Measurements from ENCODE around the gene HPF1.

DNA sequence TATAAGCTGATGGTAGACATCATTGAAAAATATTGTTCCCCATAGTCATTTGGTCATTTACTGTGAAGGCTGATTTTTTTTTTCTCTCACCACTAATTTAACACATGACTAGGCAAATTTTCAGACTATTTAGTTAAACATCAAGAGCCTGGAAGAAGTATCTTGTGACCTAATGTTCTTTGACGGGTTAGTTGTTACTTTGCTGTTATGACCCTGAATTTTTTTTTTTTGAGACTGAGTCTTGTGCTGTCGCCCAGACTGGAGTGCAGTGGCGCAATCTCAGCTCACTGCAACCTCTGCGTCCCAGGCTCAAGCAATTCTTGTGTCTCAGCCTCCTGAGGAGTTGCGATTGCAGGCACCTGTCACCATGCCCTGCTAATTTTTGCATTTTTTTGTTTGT lies 67.0 kb downstream of the HPF1 start:
- TF ChIP-seq, protein P1, sequence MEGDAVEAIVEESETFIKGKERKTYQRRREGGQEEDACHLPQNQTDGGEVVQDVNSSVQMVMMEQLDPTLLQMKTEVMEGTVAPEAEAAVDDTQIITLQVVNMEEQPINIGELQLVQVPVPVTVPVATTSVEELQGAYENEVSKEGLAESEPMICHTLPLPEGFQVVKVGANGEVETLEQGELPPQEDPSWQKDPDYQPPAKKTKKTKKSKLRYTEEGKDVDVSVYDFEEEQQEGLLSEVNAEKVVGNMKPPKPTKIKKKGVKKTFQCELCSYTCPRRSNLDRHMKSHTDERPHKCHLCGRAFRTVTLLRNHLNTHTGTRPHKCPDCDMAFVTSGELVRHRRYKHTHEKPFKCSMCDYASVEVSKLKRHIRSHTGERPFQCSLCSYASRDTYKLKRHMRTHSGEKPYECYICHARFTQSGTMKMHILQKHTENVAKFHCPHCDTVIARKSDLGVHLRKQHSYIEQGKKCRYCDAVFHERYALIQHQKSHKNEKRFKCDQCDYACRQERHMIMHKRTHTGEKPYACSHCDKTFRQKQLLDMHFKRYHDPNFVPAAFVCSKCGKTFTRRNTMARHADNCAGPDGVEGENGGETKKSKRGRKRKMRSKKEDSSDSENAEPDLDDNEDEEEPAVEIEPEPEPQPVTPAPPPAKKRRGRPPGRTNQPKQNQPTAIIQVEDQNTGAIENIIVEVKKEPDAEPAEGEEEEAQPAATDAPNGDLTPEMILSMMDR (IDR thresholded peaks at IDR 0.05; ENCODE audit: insufficient read depth, low read length, poor library complexity, severe bottlenecking), result no peak
- TF ChIP-seq EZH2phosphoT487 (conservative IDR thresholded peaks at IDR 0.05; ENCODE audit: low read length), result no peak

Measured in SU-DHL-6 (cell line).